GM15510 (cell line): ENCODE results near the gene WNT6.

ENCODE experiments used
- POLR2A ChIP-seq: IDR thresholded peaks from 3 replicates; pipeline ENCODE4 v1.6.1; 2011; ENCODE audit warnings: borderline replicate concordance; ENCODE audit not compliant: insufficient read length; ENCODE audit errors: extremely low read depth

Gene WNT6

GRCh38 chr2:218823196-218823855 lies 36.3 kb upstream of the WNT6 start:
- TF ChIP-seq POLR2A = no peak

- TF ChIP-seq POLR2A = no peak
These were observed 35.6 kb upstream of the WNT6 start for GRCh38 chr2:218824004-218824403.

- no peak for TF ChIP-seq POLR2A
These were observed 32.8 kb upstream of the WNT6 start for GRCh38 chr2:218826791-218827190.

GRCh38 chr2:218827701-218828476 lies 31.7 kb upstream of the WNT6 start:
- TF ChIP-seq POLR2A = no peak

DNA sequence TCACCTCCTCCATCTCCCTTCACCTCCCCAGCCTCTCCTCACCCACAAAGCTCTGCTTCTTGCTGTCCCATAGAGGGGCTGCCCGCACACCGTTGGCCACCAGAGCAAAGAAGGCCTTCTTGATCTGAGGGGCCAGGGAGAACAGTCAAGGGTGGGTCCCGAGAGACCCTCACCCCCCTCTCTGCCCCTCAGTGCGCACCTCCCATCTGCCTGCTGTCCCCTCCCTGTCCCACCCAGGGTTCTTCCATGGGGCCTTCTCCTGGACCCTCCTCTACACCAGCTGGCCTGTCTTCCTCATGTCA lies 31.2 kb upstream of the WNT6 start:
- no peak for TF ChIP-seq POLR2A

GRCh38 chr2:218829868-218830451 lies 29.6 kb upstream of the WNT6 start:
- no peak for TF ChIP-seq POLR2A

GRCh38 chr2:218830526-218831306 lies 28.9 kb upstream of the WNT6 start:
- no peak for TF ChIP-seq POLR2A

DNA sequence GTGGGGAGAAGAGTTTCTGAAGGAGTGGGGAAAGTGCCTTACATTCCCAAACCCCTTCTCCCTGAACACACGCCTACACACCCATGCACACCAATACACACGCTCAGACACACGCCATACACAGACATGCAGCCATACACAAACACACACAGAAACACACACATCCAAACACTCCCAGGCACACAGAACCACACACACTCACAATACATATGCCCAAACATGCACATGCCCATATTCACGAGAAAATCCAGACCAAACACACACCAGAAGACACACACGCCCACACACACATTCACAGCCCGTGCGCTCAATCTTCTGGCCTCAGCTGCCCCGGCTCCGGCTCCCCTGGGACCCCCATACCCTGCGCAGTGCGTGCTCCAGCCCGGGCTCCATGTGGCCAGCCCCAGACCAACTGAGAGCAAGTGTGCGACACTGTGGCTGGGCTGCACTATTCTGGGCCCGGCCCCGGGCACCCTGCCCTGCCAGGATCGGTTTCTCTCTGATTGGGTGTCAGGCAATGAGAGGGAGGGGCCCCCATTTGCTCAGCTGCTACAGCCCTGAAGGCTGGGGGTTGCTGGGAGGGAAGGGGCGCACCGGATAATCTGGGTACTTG lies 28.1 kb upstream of the WNT6 start, which contains the start of gene PRKAG3:
TSS of gene PRKAG3 (minus strand) at position 426 of the 613 bp plus-strand sequence.
- no peak for TF ChIP-seq POLR2A

DNA sequence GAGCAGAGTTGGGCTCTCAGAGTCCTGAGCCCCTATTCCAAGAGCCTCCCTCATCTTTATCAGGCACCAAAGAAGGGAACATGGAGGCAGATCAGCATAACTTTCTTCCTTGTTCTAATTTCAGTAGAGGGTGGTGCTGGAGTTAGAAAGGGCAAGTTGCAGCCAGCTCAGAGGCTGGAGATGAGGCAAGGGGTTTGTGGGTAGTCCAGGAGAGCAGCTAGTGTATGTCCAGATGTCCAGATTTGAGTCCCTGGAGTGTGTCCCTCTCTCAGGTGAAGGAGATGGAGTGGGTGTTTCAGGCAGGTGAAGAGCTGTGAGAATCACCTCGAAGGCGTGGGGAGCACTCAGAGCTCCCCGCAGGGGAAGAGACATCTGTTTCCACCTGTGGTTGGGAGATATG lies 27.5 kb upstream of the WNT6 start:
- TF ChIP-seq POLR2A = no peak

DNA sequence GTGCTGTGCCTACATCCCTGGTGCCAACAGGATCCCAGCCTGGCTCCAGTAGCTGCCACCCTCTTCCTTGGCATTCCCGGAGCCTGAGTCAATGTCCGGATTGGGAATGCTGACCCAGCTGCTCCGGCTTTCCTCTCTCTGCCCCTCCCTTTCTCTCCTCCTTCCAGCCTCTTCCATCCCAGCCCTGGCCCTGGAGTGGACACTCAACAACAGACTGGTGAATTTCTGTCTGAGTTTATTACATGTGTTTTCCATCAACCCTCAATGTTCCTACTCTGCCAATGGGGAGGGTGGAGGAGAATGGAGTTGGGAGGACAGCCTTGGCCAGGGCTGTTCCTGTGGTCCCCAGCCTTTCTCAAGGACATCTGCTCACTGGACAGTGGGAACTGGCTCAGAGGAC lies 27.1 kb upstream of the WNT6 start:
- no peak for TF ChIP-seq POLR2A

GRCh38 chr2:218833023-218833609 lies 26.5 kb upstream of the WNT6 start:
- no peak for TF ChIP-seq POLR2A

GRCh38 chr2:218834685-218835084 lies 24.9 kb upstream of the WNT6 start:
- no peak for TF ChIP-seq POLR2A

- TF ChIP-seq POLR2A = no peak
These were observed 22.1 kb upstream of the WNT6 start for GRCh38 chr2:218837495-218837894.

DNA sequence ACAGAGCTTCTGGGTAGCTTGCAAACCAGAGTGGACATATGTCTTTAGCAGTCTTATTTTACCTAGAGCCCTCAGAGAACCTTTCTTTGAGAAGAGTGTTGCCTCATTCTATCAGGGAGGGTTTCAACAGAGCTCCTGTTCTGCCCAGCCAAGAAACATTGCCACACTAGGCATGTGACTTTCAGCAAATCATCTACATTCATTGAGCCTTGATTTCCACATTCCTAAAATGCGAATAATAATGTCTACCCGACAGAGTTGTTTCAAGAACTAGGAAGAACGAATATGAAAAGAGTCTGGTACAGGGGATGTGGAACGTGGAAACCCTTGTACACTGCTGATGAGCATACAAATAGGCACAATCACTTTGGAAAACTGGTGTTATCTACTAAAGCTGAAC lies 20.2 kb upstream of the WNT6 start:
- no peak for TF ChIP-seq POLR2A
